Left ventricle myocardium inferior (tissue), 1 donor: Measurements from ENCODE around the gene HNRNPLL. TPM values are rescaled to one million over a fixed set of nuclear protein-coding genes. Genes with fewer than 3 reads are reported as not detected.

Experiments
- DNase-seq: peaks from one replicate; pipeline ENCODE4 v3.0.0-alpha.2; 2020
- H3K27ac ChIP-seq: fragments of 200-600 bp; replicated peaks from 2 replicates; pipeline ENCODE4 v1.8.0; 2021
- H3K27me3 ChIP-seq: fragments of 200-600 bp; 2 replicates; pipeline ENCODE4 v1.8.0; 2021; ENCODE audit warnings: low read depth
- H3K36me3 ChIP-seq: fragments of 200-600 bp; 2 replicates; pipeline ENCODE4 v1.8.0; 2021
- H3K4me1 ChIP-seq: fragments of 200-600 bp; 2 replicates; pipeline ENCODE4 v1.8.0; 2021
- H3K4me3 ChIP-seq: fragments of 200-600 bp; 2 replicates; pipeline ENCODE4 v1.8.0; 2021; ENCODE audit warnings: mild to moderate bottlenecking, moderate library complexity
- H3K9me3 ChIP-seq: fragments of 200-600 bp; replicated peaks from 2 replicates; pipeline ENCODE4 v1.8.0; 2021
- CTCF ChIP-seq: fragments of 200-600 bp; IDR thresholded peaks from 2 replicates; pipeline ENCODE4 v1.8.0; 2021; ENCODE audit warnings: antibody characterized with exemption, mild to moderate bottlenecking, borderline replicate concordance
- intact Hi-C: fragments of 100-400 bp; cut with micrococcal nuclease; formaldehyde crosslinking; loops from one replicate; pipeline ENCODE4 v1.11.0; 2022
- total RNA-seq: library from RNA; stranded (reverse); fragmentation: NEBNext Ultra II Directional; extraction: Animal tissue kit (Norgen Biotek cat#: 25700); gene quantifications from one replicate; pipeline ENCODE4 v1.2.1, GENCODE V29; 2021
- donor health status: DM: no; HTN: yes; CAD: no; lungs with severe emphysema.

Gene HNRNPLL
- total RNA-seq, 1 donor from 2014 or later, result 26.3 TPM

GRCh38 chr2:38632980-38633379 lies 30.3 kb upstream of the HNRNPLL start:
- H3K27me3 ChIP-seq, result no peaks in the 10 kb centered on the region
- H3K4me3 ChIP-seq, result no peak overlapping the region
- DNase-seq, result no peak
- no peaks in the 10 kb centered on the region for H3K4me1 ChIP-seq
- peaks cover 6% of the 10 kb centered on the region for H3K9me3 ChIP-seq
- TF ChIP-seq CTCF, result no peak
- intact Hi-C loops, result no loop called here
- no peaks in the 10 kb centered on the region for H3K36me3 ChIP-seq
- no peak overlapping the region for H3K27ac ChIP-seq

DNA sequence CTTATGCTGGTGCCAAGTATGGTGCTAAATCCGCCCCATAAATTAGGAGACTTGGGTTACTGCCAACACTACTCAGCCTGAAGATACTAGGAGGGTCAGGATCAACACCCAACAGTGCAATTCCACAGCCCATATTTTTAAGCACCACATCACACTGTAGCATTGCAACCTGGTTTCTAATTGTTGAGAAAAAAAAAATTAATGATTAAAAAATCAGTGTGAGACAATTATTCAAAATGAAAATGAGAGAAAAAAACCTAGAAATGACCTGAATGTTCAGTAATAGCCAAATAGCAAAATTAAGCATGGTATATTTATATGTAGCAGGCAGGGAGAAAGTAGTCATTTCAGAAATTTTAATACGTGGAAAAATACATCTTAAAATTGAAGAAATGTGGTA lies 29.2 kb upstream of the HNRNPLL start:
- H3K36me3 ChIP-seq, result no peaks in the 10 kb centered on the region
- no peaks in the 10 kb centered on the region for H3K27me3 ChIP-seq
- intact Hi-C loops, result no loop called here
- no peak overlapping the region for H3K27ac ChIP-seq
- no peak overlapping the region for H3K4me3 ChIP-seq
- no peak for DNase-seq
- TF ChIP-seq CTCF, result no peak
- peaks cover 6% of the 10 kb centered on the region for H3K9me3 ChIP-seq
- H3K4me1 ChIP-seq, result no peaks in the 10 kb centered on the region

DNA sequence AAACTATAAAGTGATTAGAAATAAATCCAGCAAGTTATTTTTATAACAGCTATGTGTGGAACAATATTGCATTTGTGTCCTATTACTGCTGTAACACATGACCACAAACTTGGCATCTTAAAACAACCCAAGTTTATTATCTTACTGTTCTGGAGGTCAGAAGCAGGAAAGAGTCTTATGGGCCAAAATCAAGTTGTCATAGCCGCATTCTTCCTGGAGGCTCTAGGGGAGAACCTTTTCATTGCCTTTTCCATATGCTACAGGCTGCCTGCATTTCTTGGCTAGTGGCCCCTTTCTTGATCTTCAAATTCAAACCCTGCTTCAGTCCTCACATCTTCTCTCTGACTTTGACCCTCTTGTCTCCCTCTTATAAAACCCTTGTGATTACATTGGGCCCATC lies 27.0 kb upstream of the HNRNPLL start:
- no peak for TF ChIP-seq CTCF
- no peaks in the 10 kb centered on the region for H3K27me3 ChIP-seq
- intact Hi-C loops, result no loop called here
- H3K9me3 ChIP-seq, result peaks cover 6% of the 10 kb centered on the region
- no peaks in the 10 kb centered on the region for H3K36me3 ChIP-seq
- no peak overlapping the region for H3K27ac ChIP-seq
- H3K4me1 ChIP-seq, result no peaks in the 10 kb centered on the region
- DNase-seq, result no peak
- H3K4me3 ChIP-seq, result no peak overlapping the region

GRCh38 chr2:38627391-38627790 lies 24.7 kb upstream of the HNRNPLL start:
- intact Hi-C loops, result no loop called here
- no peak overlapping the region for H3K4me3 ChIP-seq
- DNase-seq, result no peak
- no peaks in the 10 kb centered on the region for H3K36me3 ChIP-seq
- no peaks in the 10 kb centered on the region for H3K27me3 ChIP-seq
- H3K9me3 ChIP-seq, result peaks cover 6% of the 10 kb centered on the region
- H3K4me1 ChIP-seq, result no peaks in the 10 kb centered on the region
- no peak overlapping the region for H3K27ac ChIP-seq
- TF ChIP-seq CTCF, result no peak

DNA sequence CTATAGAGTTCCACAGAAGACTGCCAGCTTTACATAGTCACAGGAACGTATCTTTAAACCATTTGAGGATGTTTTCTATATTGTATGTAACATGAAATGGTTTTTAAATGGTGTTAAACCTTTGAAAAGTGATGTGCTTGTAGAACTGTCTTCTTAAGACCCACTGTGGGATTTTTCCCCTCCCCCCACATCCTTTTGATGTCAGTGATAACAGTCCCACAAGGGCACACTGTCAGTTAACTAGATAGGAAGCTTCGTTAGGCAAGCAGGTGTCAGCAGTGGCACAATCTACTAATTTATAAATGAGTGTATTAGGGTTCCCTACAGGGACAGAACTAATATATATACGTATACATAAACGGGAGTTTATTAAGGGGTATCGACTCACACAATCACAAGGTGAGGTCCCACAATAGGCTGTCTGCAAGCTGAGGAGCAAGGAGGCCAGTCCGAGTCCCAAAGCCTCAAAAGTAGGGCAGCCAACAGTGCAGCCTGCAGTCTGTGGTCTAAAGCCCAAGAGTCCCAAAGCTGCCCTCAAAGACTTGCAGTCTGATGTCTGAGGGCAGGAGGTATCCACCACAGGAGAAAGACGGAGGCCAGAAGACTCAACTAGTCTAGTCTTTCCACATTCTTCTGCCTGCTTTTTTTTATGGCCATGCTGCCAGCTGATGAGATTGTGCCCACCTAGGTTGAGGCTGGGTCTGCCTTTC lies 23.8 kb upstream of the HNRNPLL start:
- H3K4me3 ChIP-seq, result no peak overlapping the region
- no peaks in the 10 kb centered on the region for H3K4me1 ChIP-seq
- H3K27ac ChIP-seq, result no peak overlapping the region
- intact Hi-C loops, result no loop called here
- no peaks in the 10 kb centered on the region for H3K27me3 ChIP-seq
- DNase-seq, result no peak
- TF ChIP-seq CTCF, result no peak
- H3K36me3 ChIP-seq, result no peaks in the 10 kb centered on the region
- peaks cover 6% of the 10 kb centered on the region for H3K9me3 ChIP-seq
